ENCODE results near the gene CD44.
"Not testable (repeated sequence)": the region's sequence is repeated elsewhere in the genome, so short reads cannot be mapped to it uniquely, and the experiment has no call there.

The CD44 gene

DNA sequence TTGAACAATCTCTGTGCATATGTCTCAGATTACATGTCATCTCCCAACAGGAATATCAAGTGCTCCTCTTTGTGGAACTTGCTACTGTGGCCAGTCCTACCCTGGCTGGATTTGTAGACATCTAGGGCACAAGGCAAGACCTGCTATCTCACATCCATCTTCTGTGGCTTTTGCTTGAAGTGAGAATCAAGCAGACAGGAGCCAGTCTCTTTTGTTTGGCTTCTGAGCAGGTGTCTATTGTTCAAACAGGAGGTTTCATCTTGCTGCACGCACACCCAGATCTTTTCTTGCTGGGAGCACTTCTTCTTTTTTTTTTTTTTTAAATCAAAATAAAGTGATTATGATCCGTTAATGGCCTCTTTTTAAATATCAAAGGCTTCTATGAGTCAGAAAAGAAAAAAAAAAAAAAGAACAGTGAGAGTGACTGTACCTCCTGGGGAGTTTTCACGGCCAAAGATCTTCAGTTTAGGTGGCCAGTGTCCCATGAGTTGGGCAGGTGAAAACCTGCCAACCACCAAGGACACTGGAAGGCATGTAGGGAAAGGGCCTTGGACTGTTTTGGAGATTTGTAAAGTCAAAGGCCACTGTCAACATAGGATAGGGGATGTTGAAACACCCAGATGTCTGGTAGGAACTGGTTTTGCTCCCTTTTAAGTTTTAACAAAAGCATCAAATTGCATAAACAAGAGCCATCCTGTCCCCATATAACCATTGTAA, 78.1 kb downstream of the CD44 start:
- no peak for DNase-seq

DNA sequence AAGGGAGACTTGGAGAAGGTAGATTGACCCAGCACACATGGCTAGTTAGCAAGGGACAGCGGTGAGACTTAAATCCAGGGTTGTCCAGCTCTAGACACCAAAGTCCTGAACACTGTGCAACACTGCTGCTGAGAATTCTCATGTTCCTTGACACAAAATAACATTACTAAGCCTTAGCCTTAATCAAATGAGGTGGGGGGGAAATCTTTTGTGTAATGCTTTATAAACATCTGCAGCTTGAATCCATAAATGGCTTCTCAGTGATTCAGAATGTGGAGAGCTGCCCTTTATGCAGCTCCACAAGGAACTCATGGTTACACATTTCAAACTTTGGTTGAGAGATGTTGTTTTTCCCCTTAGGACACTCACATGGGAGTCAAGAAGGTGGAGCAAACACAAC, 80.0 kb downstream of the CD44 start:
- no peak for DNase-seq

DNA sequence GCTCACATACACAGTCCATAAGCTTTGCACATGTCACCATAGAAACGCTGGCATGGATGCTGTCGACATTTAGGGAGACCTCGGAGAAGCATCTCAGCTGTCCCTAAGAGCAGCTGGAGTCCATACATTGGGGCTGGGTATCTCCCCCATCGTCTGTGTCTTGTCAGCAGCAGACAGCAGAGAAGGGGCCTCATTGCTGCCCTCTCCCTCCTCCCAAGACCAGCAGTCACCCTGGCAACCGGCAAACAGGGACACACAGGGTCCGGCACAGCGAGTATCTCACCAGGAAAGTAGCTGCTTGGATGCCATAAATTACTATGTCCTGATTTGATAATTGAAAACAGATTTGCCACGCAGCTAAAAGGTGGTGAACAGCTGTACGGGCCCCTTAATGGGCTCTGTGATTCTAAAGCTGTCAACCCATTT, 84.4 kb downstream of the CD44 start:
- DNase-seq: no peak

DNA sequence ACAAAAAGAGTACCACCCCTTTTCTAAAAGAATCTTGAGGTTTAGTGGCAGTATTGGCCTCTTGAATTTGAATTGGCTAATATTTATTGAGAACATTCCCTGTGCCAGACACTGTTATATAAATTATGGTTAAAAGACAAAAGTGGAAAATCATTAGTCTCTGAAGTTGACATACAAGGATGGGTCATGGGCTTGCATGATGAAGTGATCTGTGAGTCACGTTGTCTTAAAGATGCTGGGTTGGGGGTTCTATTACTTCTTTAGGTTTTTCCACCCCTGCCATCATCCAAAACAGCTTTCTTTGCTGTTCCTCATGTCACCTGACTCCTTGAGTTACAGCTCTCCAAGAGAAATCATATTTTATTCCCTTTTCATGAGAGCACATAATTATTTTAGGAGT, 85.0 kb downstream of the CD44 start:
- no peak for DNase-seq

DNA sequence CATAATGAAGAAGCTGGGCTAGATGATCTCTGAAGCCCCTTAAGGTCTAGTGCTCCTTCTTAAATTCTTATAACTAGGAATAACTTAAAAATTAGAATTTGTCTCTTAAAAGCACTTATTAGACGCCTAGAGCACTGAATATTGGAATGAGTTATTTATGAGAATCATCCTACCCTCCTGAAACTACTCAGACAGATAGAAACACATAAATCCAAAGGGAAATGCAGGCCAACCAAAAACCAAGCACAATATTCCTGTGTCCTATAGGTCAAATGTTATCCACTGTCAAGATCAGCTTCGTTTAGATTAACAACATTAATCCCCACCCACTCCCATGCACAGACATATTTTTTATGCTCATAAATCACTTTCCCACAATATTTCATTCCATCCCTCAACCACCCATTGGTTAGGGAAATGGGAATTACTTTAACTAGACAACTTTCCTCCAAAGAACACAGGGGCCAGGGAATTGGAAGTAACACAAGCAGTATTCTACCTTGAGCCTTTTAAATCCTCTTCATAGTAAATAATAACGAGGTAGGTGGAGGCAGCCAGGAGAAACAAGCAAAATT, 87.1 kb downstream of the CD44 start:
- DNase-seq: no peak

DNA sequence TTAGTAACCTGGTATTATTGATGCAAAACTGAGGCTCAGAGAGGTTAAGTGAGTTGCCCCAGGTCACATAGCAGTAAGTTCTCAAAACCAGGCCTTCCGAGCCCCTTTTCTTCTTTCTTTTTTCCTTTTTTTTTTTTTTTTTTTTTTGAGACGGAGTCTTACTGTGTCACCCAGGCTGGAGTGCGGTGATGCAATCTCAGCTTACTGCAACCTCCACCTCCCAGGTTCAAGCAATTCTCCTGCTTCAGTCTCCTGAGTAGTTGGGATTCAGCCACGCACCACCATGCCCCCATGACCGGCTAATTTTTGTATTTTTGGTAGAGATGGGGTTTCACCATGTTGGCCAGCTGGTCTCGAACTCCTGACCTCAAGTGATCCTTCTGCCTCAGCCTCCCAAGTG, 87.8 kb downstream of the CD44 start:
- not testable (repeated sequence) for DNase-seq

DNA sequence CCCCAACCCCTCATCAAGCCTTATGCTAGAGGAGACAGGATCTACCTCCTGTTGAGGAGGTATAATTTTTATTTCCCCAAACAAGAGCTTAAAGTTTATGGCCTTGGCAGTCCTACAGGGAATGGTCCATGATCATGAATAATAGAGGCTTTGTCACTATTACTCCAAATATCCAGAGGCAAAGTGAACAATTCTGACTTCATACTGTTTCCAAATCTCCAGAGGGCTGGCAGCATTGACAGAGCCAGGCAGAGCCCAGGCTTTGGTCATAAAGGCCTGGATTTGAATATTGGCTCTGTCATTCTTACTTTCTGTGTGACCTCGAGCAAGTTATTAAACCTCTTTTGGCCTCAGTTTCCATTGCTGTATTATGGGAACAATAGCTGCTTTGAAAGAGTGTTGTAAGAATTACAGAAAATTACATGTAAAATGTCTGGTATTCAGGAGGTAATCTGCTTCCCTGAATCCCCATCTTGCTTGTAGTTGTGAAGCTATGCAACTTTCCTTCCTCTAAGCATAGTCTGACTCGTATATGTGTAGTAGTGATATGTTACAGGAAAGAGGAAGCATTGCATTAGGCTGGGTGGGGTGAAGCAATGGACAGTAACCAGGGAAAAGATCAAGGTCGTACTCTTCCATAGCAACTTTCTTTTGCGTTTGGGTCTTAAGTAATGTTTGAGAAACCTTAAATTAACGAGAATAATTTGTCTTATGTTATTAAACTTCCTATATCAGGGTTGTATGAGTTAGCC, 88.8 kb downstream of the CD44 start:
- DNase-seq: no peak

DNA sequence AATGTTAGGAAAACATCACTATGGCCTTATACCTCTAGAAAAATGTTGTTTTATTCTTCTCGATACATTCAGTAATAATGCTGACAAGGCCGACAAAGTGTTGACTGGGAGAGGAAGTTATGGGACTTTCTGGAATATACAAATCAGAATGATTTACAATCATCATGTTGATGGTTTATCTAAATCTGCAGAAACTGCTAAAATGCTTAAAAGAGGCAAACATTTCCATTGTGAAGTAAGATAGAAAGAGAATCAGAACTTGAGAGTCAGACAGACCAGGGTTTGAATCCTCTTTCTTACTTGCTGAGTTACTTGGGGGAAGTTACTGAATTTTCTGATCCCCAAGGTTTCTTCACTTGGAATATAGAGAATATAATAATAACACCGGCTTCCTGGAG, 89.4 kb downstream of the CD44 start:
- DNase-seq: no peak

DNA sequence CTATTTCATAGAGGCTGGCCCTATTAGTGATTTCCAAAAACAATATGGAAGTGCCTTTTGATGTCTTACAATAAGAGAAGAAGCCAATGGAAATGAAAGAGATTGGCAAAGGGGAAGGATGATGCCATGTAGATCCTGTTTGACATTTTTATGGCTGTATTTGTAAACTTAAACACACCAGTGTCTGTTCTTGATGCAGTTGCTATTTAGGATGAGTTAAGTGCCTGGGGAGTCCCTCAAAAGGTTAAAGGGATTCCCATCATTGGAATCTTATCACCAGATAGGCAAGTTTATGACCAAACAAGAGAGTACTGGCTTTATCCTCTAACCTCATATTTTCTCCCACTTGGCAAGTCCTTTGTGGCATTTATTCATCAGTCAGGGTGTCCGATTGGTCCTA, 91.4 kb downstream of the CD44 start:
- DNase-seq: no peak

DNA sequence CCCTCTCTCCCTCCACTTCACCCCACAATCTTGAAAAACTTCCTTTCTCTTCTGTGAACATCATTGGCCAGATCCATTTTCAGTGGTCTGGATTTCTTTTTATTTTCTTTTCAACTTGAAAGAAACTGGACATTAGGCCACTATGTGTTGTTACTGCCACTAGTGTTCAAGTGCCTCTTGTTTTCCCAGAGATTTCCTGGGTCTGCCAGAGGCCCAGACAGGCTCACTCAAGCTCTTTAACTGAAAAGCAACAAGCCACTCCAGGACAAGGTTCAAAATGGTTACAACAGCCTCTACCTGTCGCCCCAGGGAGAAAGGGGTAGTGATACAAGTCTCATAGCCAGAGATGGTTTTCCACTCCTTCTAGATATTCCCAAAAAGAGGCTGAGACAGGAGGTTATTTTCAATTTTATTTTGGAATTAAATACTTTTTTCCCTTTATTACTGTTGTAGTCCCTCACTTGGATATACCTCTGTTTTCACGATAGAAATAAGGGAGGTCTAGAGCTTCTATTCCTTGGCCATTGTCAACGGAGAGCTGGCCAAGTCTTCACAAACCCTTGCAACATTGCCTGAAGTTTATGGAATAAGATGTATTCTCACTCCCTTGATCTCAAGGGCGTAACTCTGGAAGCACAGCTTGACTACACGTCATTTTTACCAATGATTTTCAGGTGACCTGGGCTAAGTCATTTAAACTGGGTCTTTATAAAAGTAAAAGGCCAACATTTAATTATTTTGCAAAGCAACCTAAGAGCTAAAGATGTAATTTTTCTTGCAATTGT, 92.3 kb downstream of the CD44 start:
- DNase-seq: no peak

DNA sequence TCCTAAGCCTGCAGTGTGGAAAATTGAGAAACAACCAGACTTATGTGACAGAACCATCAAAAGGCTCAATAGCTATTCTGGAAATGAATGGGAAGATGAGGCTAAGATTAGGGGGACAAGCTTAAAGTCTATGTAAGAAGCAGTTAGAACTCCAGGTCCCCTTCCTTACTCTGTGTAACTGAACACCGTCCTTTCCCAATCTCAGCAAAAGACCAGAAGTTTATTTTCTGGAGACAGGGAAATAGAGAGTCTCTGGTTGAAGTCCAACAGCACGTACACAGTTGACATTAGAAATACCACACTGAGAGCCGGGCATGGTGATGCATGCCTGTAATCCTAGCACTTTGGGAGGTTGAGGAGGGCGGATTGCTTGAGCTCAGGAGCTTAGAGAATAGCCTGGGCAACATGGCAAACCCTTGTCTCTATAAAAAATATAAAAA, 93.9 kb downstream of the CD44 start:
- DNase-seq: no peak

DNA sequence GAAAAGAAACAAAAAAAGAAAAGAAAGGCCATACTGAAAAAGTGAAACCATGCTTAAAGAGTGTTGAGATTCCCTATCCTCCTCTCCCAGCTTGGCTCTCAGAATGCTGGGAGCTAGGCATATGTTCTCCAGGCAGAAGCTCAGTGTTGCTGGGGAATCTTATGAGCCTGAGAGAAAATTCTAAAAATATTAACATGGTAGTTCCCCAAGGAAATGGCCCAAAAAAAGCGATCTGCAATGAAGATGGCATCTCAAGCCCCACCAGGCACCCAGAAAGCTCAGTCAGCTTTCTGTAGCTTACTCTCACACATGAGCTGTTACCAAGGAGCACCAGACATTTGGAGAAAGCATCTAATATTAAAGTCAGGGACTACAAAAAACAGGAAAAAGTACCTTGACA, 94.5 kb downstream of the CD44 start:
- DNase-seq: no peak

DNA sequence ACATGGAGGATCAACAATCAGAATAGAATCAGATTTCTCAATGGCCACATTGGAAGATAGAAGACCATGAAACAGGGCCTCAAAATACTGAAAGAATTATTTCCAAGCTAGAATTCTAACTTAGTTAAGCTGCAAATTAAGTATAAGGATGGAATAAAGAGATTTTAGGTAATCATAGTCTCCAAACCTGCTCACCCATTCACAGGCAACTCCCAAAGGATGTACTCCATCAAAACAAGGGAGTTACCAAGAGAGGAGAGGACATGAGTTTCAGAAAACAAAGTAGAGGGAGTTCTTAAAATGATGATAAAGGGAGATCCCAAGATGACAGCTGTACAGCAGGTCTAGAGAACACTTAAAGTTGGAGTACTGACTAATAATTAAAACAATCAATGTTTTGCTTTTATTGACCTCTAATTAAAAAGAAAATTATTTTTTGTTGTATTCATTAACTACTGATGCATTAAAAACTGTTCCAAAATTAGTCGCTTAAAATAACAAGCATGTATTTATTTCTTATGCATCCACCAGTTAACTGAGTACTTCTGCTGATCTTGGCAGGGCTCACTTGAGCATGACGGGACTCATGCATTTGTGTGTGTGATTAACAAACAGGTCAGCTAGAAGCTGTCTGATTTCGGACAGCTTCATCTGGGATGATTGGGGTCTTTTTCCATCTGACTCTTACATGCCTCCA, 95.6 kb downstream of the CD44 start:
- DNase-seq: no peak

DNA sequence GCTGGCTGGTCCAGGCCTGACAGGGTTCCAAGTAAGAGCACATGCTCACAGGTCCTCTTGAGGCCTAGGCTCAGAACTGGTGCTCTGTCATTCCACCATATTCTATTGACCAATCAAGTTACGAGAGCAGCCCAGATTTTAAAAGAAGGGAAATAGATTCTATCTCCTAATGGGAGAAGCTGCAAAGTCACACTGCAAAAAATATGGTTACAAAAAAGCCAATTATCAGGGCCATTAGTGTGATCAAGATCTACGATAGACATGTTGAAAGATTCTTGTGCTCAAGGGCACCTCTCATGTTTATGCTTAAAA, 96.1 kb downstream of the CD44 start:
- no peak for DNase-seq

DNA sequence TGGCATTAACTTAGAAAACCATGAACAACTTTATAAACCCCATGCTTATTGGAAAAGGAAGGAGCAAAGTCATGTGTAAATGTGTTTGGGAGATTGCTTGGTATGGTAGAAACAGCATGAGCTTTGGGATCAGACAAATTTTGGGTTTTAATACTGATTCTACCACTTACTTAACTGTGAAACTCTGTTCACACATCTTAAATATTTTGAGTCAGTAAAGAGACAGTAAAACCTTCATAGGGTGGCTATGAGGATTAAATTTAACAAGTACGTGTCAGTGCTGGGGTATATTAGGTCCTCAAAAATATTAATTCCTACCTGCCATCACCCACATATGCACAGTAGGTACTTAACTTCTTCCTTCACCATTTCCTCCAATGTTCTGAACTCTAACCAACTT, 96.5 kb downstream of the CD44 start:
- DNase-seq: no peak

DNA sequence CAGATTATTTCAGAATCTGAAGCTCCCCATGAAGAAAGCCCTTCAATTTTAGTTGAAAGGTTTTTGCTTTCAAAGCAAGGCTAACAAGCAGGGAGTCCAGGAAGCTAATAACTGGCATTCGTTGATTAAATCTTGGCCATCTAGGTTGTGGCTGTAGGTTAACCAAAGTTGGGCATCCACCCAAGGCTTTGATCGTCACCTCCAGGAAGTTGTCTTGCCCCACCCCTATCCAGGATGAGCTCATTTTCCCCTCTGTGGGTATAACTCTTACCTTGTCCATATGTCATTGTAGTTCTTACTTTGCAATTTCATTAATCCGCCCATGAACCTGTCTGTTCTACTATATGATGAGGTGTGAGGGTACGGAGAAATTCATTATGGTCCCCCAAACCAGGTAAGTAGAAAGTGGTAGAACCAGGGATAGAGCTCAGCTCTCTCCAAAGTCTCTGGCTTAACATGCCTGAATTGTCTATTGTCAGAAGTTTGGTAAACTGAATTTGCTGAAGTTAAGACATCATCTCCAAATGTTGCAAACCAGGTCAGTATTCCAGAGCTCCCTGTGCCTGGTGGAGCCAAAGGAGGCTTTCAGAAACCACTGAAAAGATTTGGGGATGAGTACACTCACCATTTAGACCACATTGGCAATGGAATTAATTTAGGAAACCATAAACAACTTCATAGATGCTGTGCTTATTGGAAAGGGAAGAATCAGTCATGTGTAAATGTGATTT, 97.1 kb downstream of the CD44 start:
- DNase-seq: peak; percentile 57 to 67

DNA sequence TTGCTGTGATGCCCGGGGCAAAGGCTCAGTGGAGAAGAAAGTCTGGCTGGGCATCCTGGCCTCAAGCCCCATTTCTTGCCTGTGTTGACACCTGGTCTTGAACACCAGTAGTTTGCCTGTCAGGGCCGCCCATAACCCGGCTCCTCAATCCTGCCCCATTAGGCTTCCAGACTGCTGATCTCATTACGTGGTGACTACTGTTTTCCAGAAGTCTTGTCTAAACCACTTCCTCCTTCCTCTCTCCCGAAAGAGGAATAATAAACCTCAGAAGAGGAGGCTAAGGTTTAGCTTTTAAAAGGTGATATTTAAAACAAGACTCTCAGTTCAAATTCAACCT, 97.7 kb downstream of the CD44 start:
- DNase-seq: no peak

DNA sequence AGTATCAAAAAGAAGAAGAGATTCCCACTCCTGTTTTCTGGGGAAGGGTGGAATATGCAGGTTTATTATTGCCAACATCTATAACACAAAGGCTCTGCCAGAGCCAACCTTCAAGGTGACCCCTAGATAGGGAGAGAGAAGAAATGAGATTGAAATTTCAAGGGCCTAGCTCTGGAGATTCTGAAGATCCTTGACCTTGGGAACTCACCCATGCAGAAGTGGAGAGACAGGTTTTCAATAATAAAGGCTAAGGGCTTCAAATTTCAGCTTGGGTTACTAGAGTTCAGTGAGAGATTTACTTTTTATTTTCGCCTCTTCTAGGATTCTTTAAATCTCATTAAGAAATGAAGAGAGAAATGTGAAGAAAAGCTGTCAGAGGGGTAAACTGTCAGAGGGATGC, 98.4 kb downstream of the CD44 start:
- DNase-seq: no peak

DNA sequence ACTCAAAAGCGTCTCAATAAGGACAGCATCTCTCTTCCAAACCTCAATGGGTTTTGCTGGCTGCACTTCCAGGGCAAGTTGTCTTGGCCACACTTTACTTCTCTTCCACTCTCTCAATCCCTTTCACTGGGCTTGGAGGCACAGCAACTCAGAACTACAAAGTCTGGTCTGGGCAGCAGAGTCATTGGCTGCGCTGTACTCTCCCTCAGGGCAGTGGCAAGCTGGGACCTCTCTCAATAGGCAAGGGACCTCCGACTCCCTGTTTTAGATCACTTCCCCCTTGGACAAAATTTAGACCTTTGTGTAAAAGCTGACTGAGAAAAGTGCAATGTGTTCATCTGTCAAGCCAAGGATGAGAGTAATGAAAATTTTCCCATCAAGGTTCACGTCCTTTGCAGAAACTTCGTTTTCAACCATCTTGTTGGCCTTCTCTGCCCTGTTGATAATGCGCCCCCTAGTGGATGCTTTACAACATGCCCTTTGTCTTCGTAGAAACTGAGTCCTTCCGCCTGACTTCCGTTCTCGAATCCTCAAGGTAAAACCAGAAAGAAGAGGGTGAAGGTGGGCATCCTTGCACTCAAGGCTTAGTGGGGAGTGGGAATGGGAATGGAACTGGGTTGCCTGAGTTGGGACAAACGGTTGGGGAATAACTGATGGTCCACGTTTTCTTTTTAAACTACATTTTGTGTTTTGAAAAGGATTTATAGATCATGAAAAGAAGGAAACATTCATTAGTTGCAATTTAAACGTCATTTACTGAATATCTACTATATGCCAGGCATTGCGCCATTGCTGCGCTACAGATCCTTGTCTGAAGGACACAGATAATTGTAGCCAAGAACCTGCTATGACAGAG, 99.1 kb downstream of the CD44 start:
- peak; percentile 56 to 64 for DNase-seq

DNA sequence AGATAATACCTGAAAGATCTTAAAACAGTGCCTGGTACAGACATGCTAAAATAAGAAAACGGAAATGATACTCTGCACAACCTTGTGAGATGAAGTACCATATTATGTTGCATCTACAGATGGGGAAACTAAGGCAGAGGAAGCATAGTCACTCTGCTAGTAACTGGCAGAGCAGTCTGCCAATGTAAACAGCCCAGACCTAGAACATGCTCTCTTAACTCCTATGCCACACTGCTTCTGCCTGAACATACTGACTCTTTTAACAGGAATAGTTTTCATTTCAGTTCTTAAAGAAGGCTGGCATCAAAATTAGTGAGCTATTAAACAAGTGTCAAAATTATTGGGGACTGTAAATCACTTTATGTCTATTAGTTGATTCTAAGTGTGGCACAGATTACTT, 99.9 kb downstream of the CD44 start:
- no peak for DNase-seq

DNA sequence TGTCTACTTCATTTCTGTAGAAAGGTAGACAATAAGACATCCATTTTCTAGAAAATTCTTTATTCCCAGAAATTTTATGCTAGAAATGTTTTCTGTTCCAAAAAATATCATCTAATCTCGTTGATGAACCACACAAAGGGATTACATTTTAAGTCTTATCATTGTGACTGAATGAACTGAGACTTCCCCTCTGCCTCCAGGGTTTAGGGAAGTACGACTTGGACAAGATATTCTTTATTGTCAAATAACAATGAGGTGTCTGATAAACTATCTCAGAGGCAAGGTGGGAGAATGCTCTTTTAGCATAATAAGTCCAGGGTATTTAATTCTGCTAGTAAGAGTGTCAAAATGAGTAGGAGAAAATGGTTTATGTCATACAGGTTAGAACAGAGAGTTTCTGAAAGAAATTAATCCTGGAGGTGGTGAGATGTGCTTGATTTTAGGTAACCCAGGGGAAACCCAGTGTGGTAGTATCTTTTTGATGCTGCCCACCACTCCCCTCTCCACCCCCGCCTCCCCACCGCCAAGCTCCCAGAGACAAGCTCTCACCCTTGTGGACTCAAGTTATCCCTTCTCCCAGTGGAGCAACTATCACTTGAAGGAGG, 100.6 kb downstream of the CD44 start:
- no peak for DNase-seq

All from activated T-cell treated with anti-CD3 and anti-CD28 coated beads, Interleukin-2, amount 50 U/mL, for 48 hours (primary cell).